Measurements from ENCODE around the gene CERS5. TPM values are rescaled to one million over a fixed set of nuclear protein-coding genes. Genes with fewer than 3 reads are reported as not detected.

The CERS5 gene
- polyA plus RNA-seq, 1 of the 3 experiments (the other 2 are of a cell fraction): 56.9 TPM

- DNase-seq: no peak
- peaks cover 44 to 49% of the 10 kb centered on the region in 2 experiments for H3K36me3 ChIP-seq (replicated peaks in 1 of 2; ENCODE audit: control insufficient read depth in 1 of 2, insufficient read depth in 2 of 2, low read length in 1 of 2)
- H3K4me2 ChIP-seq: no peak overlapping the region
- H3F3A ChIP-seq (replicated peaks; ENCODE audit: insufficient read depth): peaks cover 39% of the 10 kb centered on the region
- ChIA-PET POLR2A (interaction anchor here (0.8 to 2.5 kb wide), 3 partner anchors 12 to 627 kb away, joined by 3 to 11 read pairs (median 4); partner anchors contain the start of genes COX14 and SMARCD1), CTCF (interaction anchor here (1.2 to 12.3 kb wide), 6 partner anchors 11 to 71 kb away, joined by 3 to 96 read pairs (median 4); partner anchors contain the start of genes COX14 and SMARCD1)
- H3K9me3 ChIP-seq: no peaks in the 10 kb centered on the region
- H3K79me2 ChIP-seq (ENCODE audit: insufficient read depth): no peaks in the 10 kb centered on the region
- no peak overlapping the region for H3K9ac ChIP-seq
- no peak overlapping the region for H3K4me3 ChIP-seq (ENCODE audit: low read depth in 2 of 2, low read length in 1 of 2)
- TF ChIP-seq PBX3 (IDR thresholded peaks at IDR 0.05): no peak
- no peak for TF ChIP-seq EZH2phosphoT487 (IDR thresholded peaks at IDR 0.05; ENCODE audit: borderline replicate concordance, low read depth)
- H4K20me1 ChIP-seq (ENCODE audit: insufficient read depth): no peaks in the 10 kb centered on the region
- H3K27me3 ChIP-seq (ENCODE audit: insufficient read depth): no peaks in the 10 kb centered on the region
- no peak overlapping the region for H3K27ac ChIP-seq (ENCODE audit: low read depth in 2 of 2, low read length in 1 of 2)
- no peak overlapping the region for H2AFZ ChIP-seq (ENCODE audit: low read depth)
- 95% methylated on average over 2 of the region's 3 CpGs for WGBS (ENCODE audit: low lambda C conversion rate)
- no peaks in the 10 kb centered on the region for H3K9me2 ChIP-seq
- peaks cover 0 to 23% of the 10 kb centered on the region in 2 experiments; a peak in 1 of 4 replicates for H3K4me1 ChIP-seq (ENCODE audit: control insufficient read depth in 1 of 2, insufficient read depth in 2 of 2, low read depth in 1 of 2, low read length in 1 of 2)
Measured at GRCh38 chr12:50100561-50100960, 66.6 kb downstream of the CERS5 start.

- H3K27ac ChIP-seq (ENCODE audit: low read depth in 2 of 2, low read length in 1 of 2): no peak overlapping the region
- peaks cover 0 to 23% of the 10 kb centered on the region in 2 experiments; a peak in 1 of 4 replicates for H3K4me1 ChIP-seq (ENCODE audit: control insufficient read depth in 1 of 2, insufficient read depth in 2 of 2, low read depth in 1 of 2, low read length in 1 of 2)
- peaks cover 39% of the 10 kb centered on the region for H3F3A ChIP-seq (replicated peaks; ENCODE audit: insufficient read depth)
- no peak overlapping the region for H3K9ac ChIP-seq
- no peak overlapping the region for H3K4me2 ChIP-seq
- 71% methylated on average over 5 of the region's 5 CpGs for WGBS (ENCODE audit: low lambda C conversion rate)
- no peak overlapping the region for H2AFZ ChIP-seq (ENCODE audit: low read depth)
- H4K20me1 ChIP-seq (ENCODE audit: insufficient read depth): no peaks in the 10 kb centered on the region
- H3K27me3 ChIP-seq (ENCODE audit: insufficient read depth): no peaks in the 10 kb centered on the region
- no peaks in the 10 kb centered on the region for H3K9me2 ChIP-seq
- H3K79me2 ChIP-seq (ENCODE audit: insufficient read depth): no peaks in the 10 kb centered on the region
- no peak overlapping the region for H3K4me3 ChIP-seq (ENCODE audit: low read depth in 2 of 2, low read length in 1 of 2)
- CTCF ChIA-PET: interaction anchor here (0.5 to 12.3 kb wide), 5 partner anchors 12 to 215 kb away, joined by 3 to 96 read pairs (median 5); partner anchors contain the start of genes COX14 and SMARCD1
- H3K36me3 ChIP-seq (replicated peaks in 1 of 2; ENCODE audit: control insufficient read depth in 1 of 2, insufficient read depth in 2 of 2, low read length in 1 of 2): peaks cover 51 to 56% of the 10 kb centered on the region in 2 experiments
- H3K9me3 ChIP-seq: no peaks in the 10 kb centered on the region
- DNase-seq: no peak
- POLR2A ChIA-PET: interaction anchor here (1.1 to 1.5 kb wide), 3 partner anchors 9 to 15 kb away, joined by 4 to 5 read pairs (median 5); partner anchors contain the start of genes COX14 and SMARCD1
- TF ChIP-seq EP300 (IDR thresholded peaks at IDR 0.05; ENCODE audit: borderline replicate concordance in 1 of 2, low read depth in 1 of 2, low read length in 1 of 2) (no peak), SMC3 (IDR thresholded peaks at IDR 0.05; ENCODE audit: low read depth, low read length) (no peak), EZH2phosphoT487 (IDR thresholded peaks at IDR 0.05; ENCODE audit: borderline replicate concordance, low read depth) (no peak), POLR2AphosphoS5 (IDR thresholded peaks at IDR 0.05; ENCODE audit: low read depth, low read length) (no peak), ZBTB33 (IDR thresholded peaks at IDR 0.05; ENCODE audit: borderline replicate concordance, low read depth) (no peak), GATA2 (CRISPR knock-in tag; IDR thresholded peaks at IDR 0.05) (no peak), CHD2 (IDR thresholded peaks at IDR 0.05; ENCODE audit: low read length, partially characterized antibody) (no peak), CTCF (IDR thresholded peaks at IDR 0.05) (no peak), RAD21 (IDR thresholded peaks at IDR 0.05; ENCODE audit: low read length) (no peak), USF2 (IDR thresholded peaks at IDR 0.05; ENCODE audit: borderline replicate concordance, low read depth, low read length) (no peak), REST (IDR thresholded peaks at IDR 0.05; ENCODE audit: low read depth, low read length) (no peak), TEAD4 (IDR thresholded peaks at IDR 0.05; ENCODE audit: borderline replicate concordance, insufficient read depth) (no peak), NRF1 (IDR thresholded peaks at IDR 0.05; ENCODE audit: low read depth, low read length) (no peak)
Measured at GRCh38 chr12:50099302-50100008, 67.7 kb downstream of the CERS5 start.
